ENCODE results near the gene TENM3.

Gene TENM3

DNA sequence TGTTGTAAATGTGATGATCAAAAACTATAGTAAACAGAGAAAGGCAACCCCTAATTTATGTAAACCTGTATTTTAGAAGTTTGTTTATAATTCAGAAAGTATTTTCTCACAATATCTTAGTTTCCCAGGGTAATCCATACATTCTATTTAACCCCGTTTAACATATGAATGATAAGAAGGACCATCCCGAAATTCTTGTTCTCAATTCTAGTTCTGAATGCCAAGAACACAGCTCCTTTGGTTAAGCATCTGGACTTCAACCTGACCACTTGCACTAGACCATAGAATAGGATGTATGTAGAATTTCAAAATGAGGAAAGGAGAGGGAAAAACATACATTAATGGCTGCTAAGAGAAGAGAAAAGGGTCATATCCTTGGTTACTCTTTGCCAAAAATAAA is 227.0 kb downstream of the TENM3 start:
- Histone ChIP-seq H3K9me3 (ENCODE audit: insufficient read depth, low read length) (no peaks in the 10 kb centered on the region; the same call in 1 of the 2 replicates), H3K27me3 (ENCODE audit: low read depth, low read length) (no peaks in the 10 kb centered on the region), H2AFZ (ENCODE audit: low read depth, low read length) (no peak overlapping the region), H3K79me2 (ENCODE audit: low read length) (no peaks in the 10 kb centered on the region), H3K27ac (ENCODE audit: low read length) (no peak overlapping the region), H3K4me3 (ENCODE audit: low read length) (no peak overlapping the region), H3K9ac (ENCODE audit: low read length) (no peak overlapping the region), H3K4me2 (ENCODE audit: low read length) (no peak overlapping the region), H4K20me1 (ENCODE audit: insufficient read depth, low read length) (no peaks in the 10 kb centered on the region), H3K4me1 (ENCODE audit: low read length) (no peaks in the 10 kb centered on the region), H3K36me3 (replicated peaks; ENCODE audit: low read depth, low read length) (no peaks in the 10 kb centered on the region)
- TF ChIP-seq, protein P1, sequence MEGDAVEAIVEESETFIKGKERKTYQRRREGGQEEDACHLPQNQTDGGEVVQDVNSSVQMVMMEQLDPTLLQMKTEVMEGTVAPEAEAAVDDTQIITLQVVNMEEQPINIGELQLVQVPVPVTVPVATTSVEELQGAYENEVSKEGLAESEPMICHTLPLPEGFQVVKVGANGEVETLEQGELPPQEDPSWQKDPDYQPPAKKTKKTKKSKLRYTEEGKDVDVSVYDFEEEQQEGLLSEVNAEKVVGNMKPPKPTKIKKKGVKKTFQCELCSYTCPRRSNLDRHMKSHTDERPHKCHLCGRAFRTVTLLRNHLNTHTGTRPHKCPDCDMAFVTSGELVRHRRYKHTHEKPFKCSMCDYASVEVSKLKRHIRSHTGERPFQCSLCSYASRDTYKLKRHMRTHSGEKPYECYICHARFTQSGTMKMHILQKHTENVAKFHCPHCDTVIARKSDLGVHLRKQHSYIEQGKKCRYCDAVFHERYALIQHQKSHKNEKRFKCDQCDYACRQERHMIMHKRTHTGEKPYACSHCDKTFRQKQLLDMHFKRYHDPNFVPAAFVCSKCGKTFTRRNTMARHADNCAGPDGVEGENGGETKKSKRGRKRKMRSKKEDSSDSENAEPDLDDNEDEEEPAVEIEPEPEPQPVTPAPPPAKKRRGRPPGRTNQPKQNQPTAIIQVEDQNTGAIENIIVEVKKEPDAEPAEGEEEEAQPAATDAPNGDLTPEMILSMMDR (IDR thresholded peaks at IDR 0.05; ENCODE audit: low read depth, low read length), result no peak
- no peak for TF ChIP-seq EZH2phosphoT487 (IDR thresholded peaks at IDR 0.05; ENCODE audit: low read depth)

DNA sequence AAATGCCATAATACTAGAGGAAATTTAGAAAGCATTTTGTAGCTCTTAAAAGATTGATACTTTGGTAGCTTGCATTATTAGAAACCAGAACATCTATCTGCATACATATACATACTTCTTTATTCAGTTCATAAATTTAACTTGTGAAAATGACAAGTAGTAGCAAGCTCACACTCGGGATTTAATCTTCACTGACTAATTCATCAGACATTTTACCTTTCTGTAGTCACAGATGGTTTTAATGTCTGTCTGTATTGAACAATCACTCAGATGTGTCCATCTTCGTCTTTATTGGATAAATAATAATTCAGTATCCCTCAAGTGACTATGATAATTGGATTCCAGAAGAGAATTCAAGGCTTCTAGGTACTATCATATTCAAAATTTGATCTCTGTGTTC is 232.3 kb downstream of the TENM3 start:
- Histone ChIP-seq H4K20me1 (ENCODE audit: insufficient read depth, low read length) (no peaks in the 10 kb centered on the region), H3K4me3 (ENCODE audit: low read length) (no peak overlapping the region), H2AFZ (ENCODE audit: low read depth, low read length) (no peak overlapping the region), H3K27me3 (ENCODE audit: low read depth, low read length) (no peaks in the 10 kb centered on the region), H3K79me2 (ENCODE audit: low read length) (no peaks in the 10 kb centered on the region), H3K4me2 (ENCODE audit: low read length) (no peak overlapping the region), H3K9ac (ENCODE audit: low read length) (no peak overlapping the region), H3K36me3 (replicated peaks; ENCODE audit: low read depth, low read length) (no peaks in the 10 kb centered on the region), H3K4me1 (ENCODE audit: low read length) (no peaks in the 10 kb centered on the region), H3K27ac (ENCODE audit: low read length) (no peak overlapping the region), H3K9me3 (ENCODE audit: insufficient read depth, low read length) (no peaks in the 10 kb centered on the region; the same call in 1 of the 2 replicates)
- no peak for TF ChIP-seq EZH2phosphoT487 (IDR thresholded peaks at IDR 0.05; ENCODE audit: low read depth)
- TF ChIP-seq, protein P1 (IDR thresholded peaks at IDR 0.05; ENCODE audit: low read depth, low read length), result no peak

DNA sequence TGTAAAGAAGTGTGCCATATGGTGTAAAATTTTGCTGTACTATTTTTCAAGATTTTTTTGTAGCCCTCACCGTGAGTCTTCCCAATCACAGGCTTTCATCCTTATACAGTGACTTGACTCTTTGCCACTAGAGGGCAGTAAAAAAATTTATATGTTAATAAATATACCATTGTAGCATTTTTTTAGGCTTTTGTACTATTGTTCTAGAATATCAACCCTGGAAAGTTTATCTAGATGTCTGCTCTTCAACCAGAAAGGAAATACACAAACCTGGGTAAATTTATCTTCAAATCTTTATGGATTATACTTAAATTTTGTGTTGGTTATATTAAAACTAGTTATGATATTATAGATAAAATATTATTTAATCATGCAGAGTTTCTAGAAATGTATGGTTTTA is 235.3 kb downstream of the TENM3 start:
- Histone ChIP-seq H3K79me2 (ENCODE audit: low read length) (no peaks in the 10 kb centered on the region), H3K27me3 (ENCODE audit: low read depth, low read length) (no peaks in the 10 kb centered on the region), H3K4me1 (ENCODE audit: low read length) (no peaks in the 10 kb centered on the region), H3K36me3 (replicated peaks; ENCODE audit: low read depth, low read length) (no peaks in the 10 kb centered on the region), H3K9me3 (ENCODE audit: insufficient read depth, low read length) (no peaks in the 10 kb centered on the region), H3K9ac (ENCODE audit: low read length) (no peak overlapping the region), H3K27ac (ENCODE audit: low read length) (no peak overlapping the region), H3K4me3 (ENCODE audit: low read length) (no peak overlapping the region), H2AFZ (ENCODE audit: low read depth, low read length) (no peak overlapping the region), H3K4me2 (ENCODE audit: low read length) (no peak overlapping the region), H4K20me1 (ENCODE audit: insufficient read depth, low read length) (no peaks in the 10 kb centered on the region)
- TF ChIP-seq, protein P1 (IDR thresholded peaks at IDR 0.05; ENCODE audit: low read depth, low read length), result peak; percentile 75
- no peak for TF ChIP-seq EZH2phosphoT487 (IDR thresholded peaks at IDR 0.05; ENCODE audit: low read depth)

DNA sequence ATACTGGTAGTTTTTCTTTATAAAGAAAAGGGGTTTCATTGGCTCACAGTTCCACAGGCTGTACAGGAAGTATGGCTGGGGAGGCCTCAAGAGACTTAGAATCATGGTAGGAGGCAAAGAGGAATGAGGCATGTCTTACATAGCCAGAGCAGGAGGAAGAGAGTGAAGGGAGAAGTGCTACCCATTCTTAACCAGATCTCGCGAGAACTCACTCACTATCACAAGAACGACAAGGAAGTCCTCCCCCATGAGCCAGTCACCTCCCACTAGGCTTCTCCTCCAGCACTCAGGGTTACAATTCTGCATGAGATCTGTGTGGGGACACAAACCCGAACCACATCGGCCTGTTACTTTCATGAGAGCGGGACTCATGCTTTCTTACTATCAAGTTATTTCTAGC is 240.5 kb downstream of the TENM3 start:
- peaks cover 4% of the 10 kb centered on the region for H3K36me3 ChIP-seq (replicated peaks; ENCODE audit: low read depth, low read length)
- no peaks in the 10 kb centered on the region for H3K79me2 ChIP-seq (ENCODE audit: low read length)
- H3K9ac ChIP-seq (ENCODE audit: low read length), result no peak overlapping the region
- no peak overlapping the region for H2AFZ ChIP-seq (ENCODE audit: low read depth, low read length)
- no peaks in the 10 kb centered on the region for H3K27me3 ChIP-seq (ENCODE audit: low read depth, low read length)
- H3K4me3 ChIP-seq (ENCODE audit: low read length), result no peak overlapping the region
- no peaks in the 10 kb centered on the region for H4K20me1 ChIP-seq (ENCODE audit: insufficient read depth, low read length)
- TF ChIP-seq EZH2phosphoT487 (IDR thresholded peaks at IDR 0.05; ENCODE audit: low read depth), result no peak
- TF ChIP-seq, protein P1 (IDR thresholded peaks at IDR 0.05; ENCODE audit: low read depth, low read length), result no peak
- no peak overlapping the region for H3K27ac ChIP-seq (ENCODE audit: low read length)
- no peak overlapping the region for H3K4me2 ChIP-seq (ENCODE audit: low read length)
- H3K9me3 ChIP-seq (ENCODE audit: insufficient read depth, low read length), result no peaks in the 10 kb centered on the region
- peaks cover 1% of the 10 kb centered on the region; the same call in 1 of the 2 replicates for H3K4me1 ChIP-seq (ENCODE audit: low read length)
